GM04503 (cell line): ENCODE data around the gene PCDH7.

Source experiments
- DNase-seq: peaks from one replicate; pipeline ENCODE4 v3.0.0-alpha.2; 2012; ENCODE audit warnings: low read depth

Gene PCDH7

DNA sequence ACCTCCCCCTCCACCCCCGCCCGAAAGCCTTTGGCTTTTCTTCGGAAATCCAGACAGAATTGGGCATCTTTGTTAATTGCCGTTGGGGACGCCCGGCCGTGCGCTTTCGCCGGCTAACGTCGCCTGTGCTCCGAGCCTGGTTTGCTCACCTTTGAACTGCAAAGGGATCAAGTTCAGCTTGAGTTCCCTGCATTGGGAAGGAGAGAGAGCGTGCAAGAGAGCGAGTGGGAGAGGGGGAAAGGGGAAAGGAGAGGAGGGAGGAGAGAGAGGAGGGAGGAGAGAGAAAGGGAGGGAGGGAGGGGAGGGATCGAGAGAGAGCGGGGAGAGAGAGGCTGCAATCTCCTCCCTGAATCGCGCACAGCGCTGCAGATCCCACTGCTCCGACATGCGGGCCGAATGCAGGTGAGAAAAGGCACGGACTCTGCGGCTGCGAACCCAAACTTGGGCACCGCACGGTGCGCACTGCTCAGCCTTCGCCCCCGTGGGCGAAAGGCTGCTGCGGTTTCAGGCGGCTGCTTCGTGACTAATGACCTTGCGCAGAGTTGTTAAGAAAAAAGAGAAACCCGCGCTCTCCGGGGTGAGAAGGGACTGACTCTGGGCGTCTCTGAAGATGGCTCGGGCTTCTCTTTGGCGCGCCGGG is at the start of gene PCDH7:
PCDH7 (plus strand) TSS at position 349 of the 640 bp plus-strand sequence. CDS start 1,054 bp downstream, outside the sequence.
- no peak for DNase-seq

DNA sequence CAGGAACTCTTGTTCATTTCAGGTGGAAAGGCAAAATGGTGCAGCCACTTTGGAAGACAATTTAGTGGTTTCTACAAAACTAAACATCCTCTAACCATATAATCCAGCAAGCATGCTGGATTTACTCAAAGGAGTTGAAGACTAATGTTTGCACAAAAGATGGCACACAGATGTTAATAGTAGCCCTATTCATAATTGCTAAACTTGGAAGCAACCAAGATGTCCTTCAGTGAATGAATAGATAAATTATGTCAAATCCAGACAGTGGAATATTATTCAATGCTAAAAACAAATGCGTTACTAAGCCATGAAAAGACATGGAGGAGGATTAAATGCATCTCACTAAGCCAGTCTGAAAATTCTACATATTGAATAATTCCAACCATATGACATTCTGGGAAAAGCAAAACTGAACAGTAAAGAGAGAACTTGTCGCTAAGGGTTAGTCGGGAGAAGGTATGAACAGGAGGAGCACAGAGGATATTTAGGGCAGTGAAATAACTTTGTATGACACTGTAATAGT is 48.2 kb upstream of the PCDH7 start:
- no peak for DNase-seq

- no peak for DNase-seq
Observed at GRCh38 chr4:30696191-30696590, 24.0 kb upstream of the PCDH7 start.

DNA sequence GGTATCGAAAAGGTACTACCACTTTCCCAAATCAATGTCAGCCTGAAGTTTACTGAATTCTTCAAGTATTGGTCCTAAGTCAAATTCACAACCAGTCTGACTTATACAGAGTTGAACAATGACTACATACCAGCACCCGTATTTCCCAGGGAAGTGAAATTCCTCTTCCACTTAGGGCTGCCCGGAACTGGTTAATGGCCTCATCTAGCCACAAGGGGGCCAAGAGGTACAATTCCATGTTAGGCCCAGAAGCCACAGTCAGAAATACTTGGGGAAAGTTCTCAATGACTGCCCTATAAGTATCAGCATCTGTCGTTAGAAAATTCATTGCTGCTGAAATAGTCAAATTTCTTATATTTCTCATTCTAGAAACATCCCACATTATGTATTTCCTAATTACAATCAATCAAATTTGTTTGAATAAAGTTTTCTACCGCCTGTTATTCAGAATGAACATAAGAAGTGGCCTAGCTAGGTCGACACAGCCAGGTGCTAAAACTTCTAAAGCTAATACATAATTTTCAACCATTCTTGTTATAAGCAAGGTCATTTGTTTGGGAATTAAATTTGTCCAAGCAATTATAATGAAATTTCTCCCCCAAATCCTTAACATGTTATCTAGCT is 5.6 kb upstream of the PCDH7 start:
- DNase-seq: no peak

DNA sequence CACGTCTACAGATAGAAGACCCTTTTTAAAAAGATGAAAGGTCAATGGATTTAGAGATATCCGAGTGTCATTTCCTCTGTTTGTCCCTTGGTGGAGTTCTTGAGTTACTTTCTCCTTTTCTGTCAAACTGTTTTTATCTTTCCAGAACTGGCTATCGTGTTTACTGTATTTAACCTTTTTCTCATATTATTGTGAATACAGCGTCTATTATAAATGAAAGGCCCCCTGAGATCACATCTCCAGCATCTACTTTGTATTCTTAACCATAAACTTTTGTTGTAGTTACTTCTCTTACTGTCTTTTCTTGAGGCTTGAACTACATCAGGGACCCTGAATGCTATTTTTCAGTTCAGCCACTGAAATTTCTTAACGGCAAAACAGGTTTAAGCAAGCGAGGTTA is 4.0 kb upstream of the PCDH7 start:
- no peak for DNase-seq

GRCh38 chr4:30716681-30717207 is 3.4 kb upstream of the PCDH7 start:
- no peak for DNase-seq

DNA sequence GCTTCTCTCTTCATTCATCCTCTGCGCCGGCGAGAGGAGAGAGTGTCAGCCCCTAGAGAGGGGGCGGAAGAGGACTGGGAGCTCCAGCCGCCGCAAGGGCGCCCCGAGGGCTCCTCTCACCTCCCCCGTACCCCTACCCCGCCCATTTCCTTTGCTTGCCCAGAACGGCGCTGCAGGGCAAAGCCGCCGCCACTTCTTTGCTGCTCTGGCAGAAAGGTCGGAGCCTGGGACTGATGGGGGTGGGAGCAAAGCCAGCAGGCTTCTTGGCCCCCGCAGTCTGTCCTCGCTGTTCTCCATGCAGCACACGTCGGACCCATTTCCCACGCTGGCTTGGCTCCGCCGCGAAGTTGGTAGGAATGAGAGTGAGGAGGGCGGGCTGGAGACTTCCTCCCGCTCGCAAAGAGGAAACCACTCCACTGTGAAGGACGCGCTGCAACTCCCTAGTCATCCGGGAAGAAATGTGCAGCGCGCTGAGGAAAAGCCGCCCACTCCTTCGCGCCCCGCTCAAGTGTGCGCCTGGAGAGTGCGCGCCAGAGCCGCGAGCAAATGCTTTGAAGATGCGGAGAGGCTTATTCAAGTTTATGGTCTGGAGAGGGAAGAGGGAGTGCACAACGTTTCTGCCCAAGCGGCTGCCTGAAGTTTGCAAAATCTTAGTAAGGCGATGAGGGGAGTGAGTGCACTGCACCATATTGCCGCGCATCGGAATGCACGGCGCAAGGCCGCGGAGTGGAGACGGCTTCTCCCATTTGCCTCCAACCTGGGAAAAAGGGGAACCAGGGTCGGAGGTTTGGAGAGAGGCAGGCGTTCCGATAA is 2.8 kb upstream of the PCDH7 start:
- no peak for DNase-seq

GRCh38 chr4:30718021-30718542 is 2.1 kb upstream of the PCDH7 start:
- no peak for DNase-seq

DNA sequence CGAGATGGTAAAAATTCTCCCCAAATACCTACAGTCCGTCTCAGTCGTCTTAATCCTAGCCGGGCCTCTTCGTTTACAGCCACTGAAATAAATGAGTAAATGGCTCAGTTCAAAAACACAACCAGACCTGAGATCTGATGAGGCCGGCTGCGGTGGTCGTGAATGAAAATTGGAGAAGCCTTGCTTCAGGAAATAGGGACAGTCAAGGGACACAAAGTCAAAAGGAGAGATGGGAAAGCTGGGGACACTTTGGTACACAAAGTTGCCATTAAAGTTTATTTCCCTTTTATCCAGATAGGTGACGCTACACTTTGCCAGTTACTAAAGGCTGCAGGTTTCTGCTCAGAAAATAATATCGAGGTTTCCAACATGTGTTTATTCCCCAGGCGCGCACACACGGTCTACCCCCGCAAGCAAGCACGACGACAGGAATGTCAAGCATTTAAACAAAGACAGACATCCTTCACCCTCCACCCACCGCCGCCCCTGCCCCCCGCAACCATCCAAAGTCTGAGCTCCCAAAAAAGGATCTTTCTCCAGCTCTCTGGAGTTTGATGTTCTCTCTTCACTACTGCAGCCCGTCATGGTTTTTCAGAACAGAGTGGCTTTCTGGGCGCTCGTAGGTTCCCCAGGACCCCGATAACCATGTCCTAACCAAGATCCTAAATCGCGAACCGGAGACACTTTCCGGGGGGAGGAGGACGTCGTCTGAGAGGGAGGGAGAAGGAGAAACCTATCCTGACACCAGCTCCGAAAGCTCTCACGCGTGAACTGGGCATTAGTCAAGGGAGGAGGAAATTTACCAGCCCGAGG is 1.3 kb upstream of the PCDH7 start:
- no peak for DNase-seq

DNA sequence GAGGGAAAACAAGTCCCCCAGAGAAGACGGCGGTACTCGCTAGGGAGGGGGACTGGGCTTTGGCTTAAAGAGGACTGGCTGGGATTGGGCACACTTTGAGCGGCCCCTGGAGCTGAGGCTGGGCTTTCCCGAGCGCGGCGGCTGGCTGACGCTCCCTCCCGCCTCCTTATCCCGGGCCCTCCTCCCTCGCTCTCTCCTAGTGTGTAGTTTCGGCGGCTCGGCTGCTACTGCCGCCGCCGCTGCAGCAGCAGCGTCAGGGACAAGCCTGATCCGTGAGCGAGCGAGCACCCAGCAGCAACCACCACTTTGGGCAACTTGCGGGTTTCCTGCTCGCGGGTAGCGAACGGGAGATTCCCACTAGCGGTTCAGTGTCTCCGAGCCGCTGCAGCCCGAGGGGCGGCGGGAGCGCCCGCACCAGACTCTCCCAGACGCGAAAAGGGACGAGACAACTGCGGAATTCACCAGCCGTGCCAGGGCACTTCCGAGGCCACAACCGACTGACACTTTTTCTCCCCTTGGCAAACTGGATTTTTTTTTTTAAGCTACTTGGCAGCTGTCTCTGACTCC is 632 bp upstream of the PCDH7 start:
- DNase-seq: no peak

DNA sequence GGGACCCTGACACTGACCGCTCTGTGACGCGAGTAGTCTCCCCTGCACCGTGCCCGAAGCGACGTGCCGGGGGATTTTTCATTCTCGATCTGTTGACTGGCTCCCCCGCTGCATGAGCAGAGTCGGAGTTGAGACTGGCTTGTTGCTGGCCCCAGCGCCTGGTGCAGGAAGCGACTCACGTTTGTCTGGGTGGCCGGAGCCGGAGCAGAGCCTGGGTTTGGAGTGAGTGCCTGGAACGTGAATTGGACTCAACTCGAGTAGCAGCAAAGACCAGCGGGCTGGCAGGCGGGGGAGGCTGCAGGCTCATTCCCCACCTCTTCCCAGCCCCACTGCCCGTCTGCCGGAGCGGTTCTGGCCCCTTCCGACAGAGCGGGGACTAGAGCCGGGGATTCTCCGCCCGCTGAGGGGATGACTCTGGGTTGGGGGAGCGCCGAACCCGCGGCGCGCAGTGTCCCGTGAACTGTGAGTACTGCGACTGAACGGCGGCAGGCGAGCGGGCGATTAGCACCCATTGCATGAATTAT is 554 bp downstream of the PCDH7 start:
- no peak for DNase-seq

- no peak for DNase-seq
Observed at GRCh38 chr4:30721185-30722091, 1.3 kb downstream of the PCDH7 start.

DNA sequence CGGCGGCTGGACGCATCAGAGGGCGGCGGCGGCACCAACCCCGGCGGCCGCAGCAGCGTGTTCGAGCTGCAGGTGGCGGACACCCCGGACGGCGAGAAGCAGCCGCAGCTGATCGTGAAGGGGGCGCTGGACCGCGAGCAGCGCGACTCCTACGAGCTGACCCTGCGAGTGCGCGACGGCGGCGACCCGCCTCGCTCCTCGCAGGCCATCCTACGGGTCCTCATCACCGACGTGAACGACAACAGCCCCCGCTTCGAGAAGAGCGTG is 1.9 kb downstream of the PCDH7 start:
- DNase-seq: no peak

- DNase-seq: no peak
Observed at GRCh38 chr4:30722359-30723200, 2.4 kb downstream of the PCDH7 start.

GRCh38 chr4:30723201-30723955 is 3.2 kb downstream of the PCDH7 start:
- no peak for DNase-seq

GRCh38 chr4:30724247-30724646 is 4.1 kb downstream of the PCDH7 start:
- DNase-seq: no peak

DNA sequence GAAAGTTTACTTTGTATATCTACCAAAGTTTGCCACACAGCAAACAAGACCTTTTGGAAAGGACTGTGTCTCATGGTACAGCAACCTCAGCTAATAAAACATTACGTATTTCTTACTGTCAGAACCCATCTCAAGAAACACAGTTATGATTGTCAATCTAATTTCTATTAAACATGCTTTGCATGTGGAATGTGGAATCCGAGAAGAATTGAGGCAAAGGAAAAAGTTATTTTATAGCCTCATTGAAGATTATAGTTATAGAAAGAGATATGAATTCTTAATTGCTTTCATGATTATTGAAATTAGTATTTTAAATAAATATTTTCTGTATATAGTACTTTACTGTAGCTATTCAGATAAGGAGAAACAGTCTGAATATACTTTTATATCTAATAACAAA is 5.4 kb downstream of the PCDH7 start:
- DNase-seq: no peak

GRCh38 chr4:30726090-30726675 is 6.0 kb downstream of the PCDH7 start:
- no peak for DNase-seq
